GM12878 (cell line): ENCODE data around the gene DIP2B.

Source experiments
- ATF7 ChIP-seq: fragments of 450-650 bp; IDR thresholded peaks from 2 replicates; pipeline ENCODE4 v1.6.1; 2016; ENCODE audit warnings: low read depth, mild to moderate bottlenecking
- BHLHE40 ChIP-seq, 2 experiments: fragments of 450-650 bp in 1 of 2; IDR thresholded peaks; 2 replicates each; pipeline ENCODE4 v1.6.1; 2011 to 2017; ENCODE audit warnings: low read depth in 2 of 2, borderline replicate concordance in 1 of 2, improper control_type of control experiment in 1 of 2, low read length in 1 of 2, mild to moderate bottlenecking in 1 of 2
- CHD4 ChIP-seq: fragments of 200-600 bp; sonication (generic); IDR thresholded peaks from 2 replicates; pipeline ENCODE4 v1.6.1; 2016; ENCODE audit warnings: mild to moderate bottlenecking
- EGR1 ChIP-seq, 2 experiments: IDR thresholded peaks; 1 replicate in 1 of 2; 2 replicates in 1 of 2; pipeline ENCODE4 v1.6.1; 2011 to 2012; ENCODE audit warnings: low read depth in 2 of 2, low read length in 2 of 2, borderline replicate concordance in 1 of 2, mild to moderate bottlenecking in 1 of 2, moderate library complexity in 1 of 2
- EP300 ChIP-seq, 2 experiments: fragments of 150-350 bp in 1 of 2; IDR thresholded peaks; 2 replicates each; pipeline ENCODE4 v1.6.1; 2011 to 2012; ENCODE audit warnings: low read depth in 2 of 2, low read length in 2 of 2, borderline replicate concordance in 1 of 2, improper control_type of control experiment in 1 of 2, inconsistent platforms in 1 of 2; ENCODE audit not compliant: control insufficient read depth in 1 of 2
- HCFC1 ChIP-seq: fragments of 150-350 bp; IDR thresholded peaks from 2 replicates; pipeline ENCODE4 v1.6.1; 2014; ENCODE audit warnings: low read length
- MTA2 ChIP-seq: fragments of 450-650 bp; IDR thresholded peaks from 2 replicates; pipeline ENCODE4 v1.6.1; 2016; ENCODE audit warnings: low read depth, mild to moderate bottlenecking, moderate library complexity
- RAD21 ChIP-seq: IDR thresholded peaks from 2 replicates; pipeline ENCODE4 v1.6.1; 2011; ENCODE audit warnings: mild to moderate bottlenecking, low read depth, low read length, moderate library complexity; ENCODE audit not compliant: insufficient read depth
- RBBP5 ChIP-seq: fragments of 200-600 bp; sonication (generic); conservative IDR thresholded peaks from 2 replicates; pipeline ENCODE4 v1.6.1; 2016
- SREBF2 ChIP-seq: IDR thresholded peaks from 2 replicates; pipeline ENCODE4 v1.6.1; 2012; ENCODE audit warnings: mild to moderate bottlenecking, low read length
- TAF1 ChIP-seq: IDR thresholded peaks from 2 replicates; pipeline ENCODE4 v1.6.1; 2011; ENCODE audit warnings: mild to moderate bottlenecking, low read depth, low read length, borderline replicate concordance
- USF1 ChIP-seq: IDR thresholded peaks from 2 replicates; pipeline ENCODE4 v1.6.1; 2011; ENCODE audit warnings: borderline replicate concordance, low read depth, mild to moderate bottlenecking, moderate library complexity, mixed read lengths, low read length; ENCODE audit not compliant: insufficient read depth; ENCODE audit errors: extremely low read length
- YBX1 ChIP-seq: fragments of 450-650 bp; IDR thresholded peaks from 2 replicates; pipeline ENCODE4 v1.6.1; 2016; ENCODE audit warnings: antibody characterized with exemption
- TF ChIP-seq, protein P1 (sequence below), 3 experiments: IDR thresholded peaks in 2 of 3; conservative IDR thresholded peaks in 1 of 3; 2 replicates each; pipeline ENCODE4 v1.5.1; 2011; ENCODE audit warnings: low read depth in 3 of 3, low read length in 3 of 3, mild to moderate bottlenecking in 3 of 3, control low read depth in 2 of 3, moderate library complexity in 2 of 3, inconsistent platforms in 1 of 3, mixed read lengths in 1 of 3; ENCODE audit not compliant: control insufficient read depth in 2 of 3, insufficient read depth in 1 of 3; ENCODE audit errors: extremely low read depth in 1 of 3

DNA sequence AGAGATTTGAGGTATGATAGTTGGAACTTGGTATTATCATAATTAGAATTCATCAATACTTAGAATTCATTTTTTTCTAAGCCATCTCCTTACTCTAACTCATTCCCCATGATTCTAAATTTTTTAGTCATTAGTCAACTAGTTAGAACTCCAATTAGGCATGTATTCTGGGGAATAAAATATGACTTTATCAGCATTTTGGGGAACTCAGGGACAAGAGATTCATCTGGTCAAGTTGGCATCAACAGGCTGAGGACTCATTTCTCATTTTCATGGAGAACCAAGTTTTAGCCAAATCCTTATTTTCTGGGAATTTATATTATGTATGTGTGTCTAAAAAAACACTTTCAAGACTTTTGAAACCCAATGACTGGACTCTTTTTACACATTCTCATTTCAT lies 29.2 kb downstream of the DIP2B start:
- no peak for TF ChIP-seq ATF7
- TF ChIP-seq, protein P1, sequence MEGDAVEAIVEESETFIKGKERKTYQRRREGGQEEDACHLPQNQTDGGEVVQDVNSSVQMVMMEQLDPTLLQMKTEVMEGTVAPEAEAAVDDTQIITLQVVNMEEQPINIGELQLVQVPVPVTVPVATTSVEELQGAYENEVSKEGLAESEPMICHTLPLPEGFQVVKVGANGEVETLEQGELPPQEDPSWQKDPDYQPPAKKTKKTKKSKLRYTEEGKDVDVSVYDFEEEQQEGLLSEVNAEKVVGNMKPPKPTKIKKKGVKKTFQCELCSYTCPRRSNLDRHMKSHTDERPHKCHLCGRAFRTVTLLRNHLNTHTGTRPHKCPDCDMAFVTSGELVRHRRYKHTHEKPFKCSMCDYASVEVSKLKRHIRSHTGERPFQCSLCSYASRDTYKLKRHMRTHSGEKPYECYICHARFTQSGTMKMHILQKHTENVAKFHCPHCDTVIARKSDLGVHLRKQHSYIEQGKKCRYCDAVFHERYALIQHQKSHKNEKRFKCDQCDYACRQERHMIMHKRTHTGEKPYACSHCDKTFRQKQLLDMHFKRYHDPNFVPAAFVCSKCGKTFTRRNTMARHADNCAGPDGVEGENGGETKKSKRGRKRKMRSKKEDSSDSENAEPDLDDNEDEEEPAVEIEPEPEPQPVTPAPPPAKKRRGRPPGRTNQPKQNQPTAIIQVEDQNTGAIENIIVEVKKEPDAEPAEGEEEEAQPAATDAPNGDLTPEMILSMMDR (IDR thresholded peaks at IDR 0.05 in 2 of 3, conservative IDR thresholded peaks at IDR 0.05 in 1 of 3; ENCODE audit: control insufficient read depth in 2 of 3, extremely low read depth in 1 of 3, insufficient read depth in 1 of 3, low read depth in 3 of 3, low read length in 3 of 3), result no peak
- no peak for TF ChIP-seq RBBP5
- no peak for TF ChIP-seq RAD21
- no peak for TF ChIP-seq TAF1
- TF ChIP-seq BHLHE40 (IDR thresholded peaks at IDR 0.05; ENCODE audit: borderline replicate concordance in 1 of 2, low read depth in 2 of 2, low read length in 1 of 2), result no peak
- no peak for TF ChIP-seq CHD4
- no peak for TF ChIP-seq EP300 (IDR thresholded peaks at IDR 0.05; ENCODE audit: borderline replicate concordance in 1 of 2, control insufficient read depth in 1 of 2, low read depth in 2 of 2, low read length in 2 of 2)
- no peak for TF ChIP-seq SREBF2
- no peak for TF ChIP-seq EGR1 (IDR thresholded peaks at IDR 0.05; ENCODE audit: borderline replicate concordance in 1 of 2, low read depth in 2 of 2, low read length in 2 of 2)
- TF ChIP-seq MTA2, result no peak
- TF ChIP-seq HCFC1, result no peak
- TF ChIP-seq YBX1, result no peak
- TF ChIP-seq USF1, result no peak
